GM19238 (cell line): ENCODE results near the gene RPLP1.
A peak's percentile ranks its signal among the peaks of the same experiment; 100 is the strongest.

Source experiments
- DNase-seq: peaks from one replicate; pipeline ENCODE4 v3.0.0; 2011; ENCODE audit warnings: low spot score; ENCODE audit not compliant: insufficient read length

The RPLP1 gene

GRCh38 chr15:69468241-69469121 is 15.9 kb downstream of the RPLP1 start:
- no peak for DNase-seq

GRCh38 chr15:69469467-69470201 is 17.0 kb downstream of the RPLP1 start:
- no peak for DNase-seq

GRCh38 chr15:69472046-69472445 is 19.4 kb downstream of the RPLP1 start:
- no peak for DNase-seq

DNA sequence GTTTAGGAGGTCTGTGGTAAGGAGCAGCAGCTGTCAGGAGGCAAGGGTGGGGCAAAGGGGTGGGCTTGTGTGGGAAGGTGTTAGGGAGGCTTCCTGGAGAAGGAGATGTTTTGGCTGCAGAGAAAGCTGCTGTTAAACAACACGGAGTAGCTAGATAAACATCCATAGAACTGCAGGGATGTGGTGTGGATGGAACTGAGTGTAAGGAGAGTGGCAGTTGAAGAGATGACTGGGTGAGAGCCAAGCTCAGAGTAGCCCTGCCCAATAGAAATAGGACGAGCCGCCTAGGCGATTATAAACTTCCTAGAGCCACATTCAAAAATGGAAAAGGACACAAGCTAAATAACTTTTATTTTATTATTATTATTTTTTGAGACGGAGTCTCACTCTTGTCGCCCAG is 19.9 kb downstream of the RPLP1 start:
- no peak for DNase-seq

- no peak for DNase-seq
These were observed 21.7 kb downstream of the RPLP1 start for GRCh38 chr15:69474291-69474690.

DNA sequence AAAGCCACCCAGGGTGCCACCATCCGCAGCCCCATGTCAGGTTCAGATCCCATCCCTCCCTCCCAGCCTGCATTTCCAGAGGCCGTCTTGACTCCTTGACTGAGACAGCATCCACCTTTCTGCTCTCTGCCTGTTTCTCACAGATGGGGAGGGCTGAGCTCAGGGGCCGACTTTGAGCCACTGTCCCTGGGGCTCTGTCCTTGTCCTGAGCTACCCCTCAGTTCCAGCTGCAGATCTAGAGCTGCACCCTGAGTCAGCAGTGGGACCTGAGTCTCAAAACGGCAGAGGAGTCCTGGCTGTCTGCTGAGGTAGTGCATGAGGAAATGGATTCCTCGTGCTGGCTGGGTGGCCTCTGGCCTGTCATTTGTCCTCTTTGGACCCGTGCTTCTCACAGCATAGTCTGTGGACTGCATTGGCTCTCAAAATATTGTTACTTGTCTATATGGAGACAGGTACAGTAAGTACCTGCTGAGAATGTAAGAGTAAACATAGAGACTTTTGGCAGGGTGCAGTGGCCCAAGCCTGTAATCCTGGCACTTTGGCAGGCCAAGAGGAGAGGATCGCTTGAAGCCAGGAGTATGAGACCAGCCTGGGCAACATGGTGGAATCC is 22.3 kb downstream of the RPLP1 start:
- DNase-seq = no peak

DNA sequence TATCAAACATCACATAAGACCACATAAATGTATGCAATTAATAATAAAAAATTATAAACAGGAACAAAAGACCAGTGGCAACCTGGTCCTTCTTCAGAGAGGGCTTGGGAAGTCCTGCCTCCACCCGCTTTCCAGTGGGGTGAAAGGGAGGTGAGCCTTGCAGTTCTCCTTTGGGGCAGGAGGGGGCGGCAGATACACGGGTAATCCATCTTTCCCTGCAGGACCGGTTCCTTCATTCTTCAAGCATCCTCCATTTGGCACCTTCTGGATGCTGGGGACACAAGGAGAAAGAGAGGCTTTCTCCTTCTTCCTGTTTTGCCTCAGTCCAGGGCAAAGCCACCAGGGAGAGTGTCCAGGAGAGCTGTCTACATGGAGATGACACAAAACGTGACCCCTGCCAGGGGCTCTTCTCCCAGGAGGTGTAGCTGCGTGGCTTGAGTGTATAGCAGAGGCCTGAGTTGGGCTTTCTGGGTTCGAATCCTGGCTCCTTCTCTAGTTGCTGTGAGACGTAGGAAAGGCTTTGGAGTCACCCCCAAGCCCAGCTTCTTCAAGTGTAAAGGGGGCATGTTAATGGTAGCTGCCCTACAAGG is 23.2 kb downstream of the RPLP1 start:
- peak; percentile 48 for DNase-seq

DNA sequence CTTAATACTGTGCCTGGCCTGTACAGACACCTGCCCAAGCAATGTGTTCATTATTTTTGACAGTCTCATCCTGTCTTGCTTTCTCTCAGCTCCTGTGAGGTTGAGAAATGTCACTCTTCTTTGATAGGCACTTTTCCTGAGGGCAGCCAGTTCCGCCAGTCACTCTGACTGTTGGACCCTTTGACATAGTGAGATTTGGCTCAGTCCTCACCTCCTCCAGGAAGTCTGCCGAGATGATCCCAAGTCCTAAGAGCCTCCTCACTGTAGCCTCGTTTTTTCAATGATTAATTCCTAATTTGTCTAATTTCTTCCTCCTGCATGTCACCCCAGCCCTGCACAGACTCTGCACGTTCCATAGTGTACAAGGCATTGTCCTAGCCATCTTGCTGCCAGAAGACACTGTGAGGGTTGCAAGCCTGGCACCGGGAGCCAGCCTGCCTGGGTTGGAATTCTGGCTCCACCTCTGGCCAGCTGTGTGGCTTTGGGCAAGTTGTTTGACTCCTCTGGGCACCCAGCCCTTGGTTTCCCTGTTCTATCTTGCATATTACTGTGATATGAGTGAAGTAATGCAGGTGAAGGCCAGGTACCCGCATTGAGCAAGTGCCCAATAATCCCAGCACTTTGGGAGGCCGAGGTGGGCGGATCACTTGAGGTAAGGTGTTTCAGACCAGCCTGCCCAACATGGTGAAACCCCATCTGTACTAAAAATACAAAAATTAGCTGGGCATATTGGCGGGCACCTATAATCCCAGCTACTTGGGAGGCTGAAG is 24.3 kb downstream of the RPLP1 start:
- no peak for DNase-seq

DNA sequence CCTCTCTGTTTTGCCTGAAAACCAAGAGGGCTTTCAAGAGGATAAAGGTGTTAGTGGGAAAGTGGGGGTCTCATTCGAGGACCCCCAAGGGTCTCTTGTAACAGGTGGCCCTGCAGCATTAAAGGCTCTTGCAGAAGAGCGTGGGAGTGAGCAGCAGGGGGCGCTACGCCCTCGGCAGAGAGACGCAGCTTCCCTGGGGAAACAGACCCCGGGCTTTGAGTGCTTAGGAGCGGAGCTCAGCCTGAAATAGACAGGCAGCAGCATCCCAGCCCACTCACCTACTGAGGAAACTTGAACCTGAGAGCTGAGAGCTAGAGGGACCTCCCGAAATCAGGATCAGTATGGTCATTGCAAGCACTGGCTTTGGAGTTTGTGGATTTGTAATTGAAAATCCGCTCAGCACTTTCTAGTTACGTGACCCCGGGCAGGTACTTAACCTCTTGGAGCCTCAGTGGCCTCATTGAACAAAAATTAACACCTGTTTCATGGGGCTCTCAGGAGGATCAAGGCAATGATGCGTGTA is 25.7 kb downstream of the RPLP1 start:
- DNase-seq = peak; percentile 49

GRCh38 chr15:69479081-69479480 is 26.5 kb downstream of the RPLP1 start:
- DNase-seq = no peak

DNA sequence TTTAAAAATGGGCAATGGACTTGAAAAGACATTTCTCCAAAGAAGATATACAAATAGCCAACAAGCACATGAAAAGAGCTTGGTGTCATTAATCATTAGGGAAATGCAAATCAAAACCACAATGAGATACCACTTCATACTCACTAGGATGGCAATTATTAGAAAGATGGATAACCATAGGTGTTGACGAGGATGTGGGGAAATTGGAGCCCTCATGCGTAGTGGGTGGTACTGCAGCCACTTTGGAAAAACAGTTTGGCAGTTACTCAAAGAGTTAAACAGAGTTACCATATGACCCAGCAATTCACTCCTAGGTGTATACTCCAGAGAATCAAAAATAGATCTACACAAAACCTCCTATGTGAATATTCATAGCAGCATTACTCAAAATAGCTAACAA is 27.4 kb downstream of the RPLP1 start:
- no peak for DNase-seq

GRCh38 chr15:69480932-69481331 is 28.3 kb downstream of the RPLP1 start:
- no peak for DNase-seq

GRCh38 chr15:69482686-69483256 is 30.2 kb downstream of the RPLP1 start:
- no peak for DNase-seq

GRCh38 chr15:69484837-69485236 is 32.2 kb downstream of the RPLP1 start:
- DNase-seq = no peak

DNA sequence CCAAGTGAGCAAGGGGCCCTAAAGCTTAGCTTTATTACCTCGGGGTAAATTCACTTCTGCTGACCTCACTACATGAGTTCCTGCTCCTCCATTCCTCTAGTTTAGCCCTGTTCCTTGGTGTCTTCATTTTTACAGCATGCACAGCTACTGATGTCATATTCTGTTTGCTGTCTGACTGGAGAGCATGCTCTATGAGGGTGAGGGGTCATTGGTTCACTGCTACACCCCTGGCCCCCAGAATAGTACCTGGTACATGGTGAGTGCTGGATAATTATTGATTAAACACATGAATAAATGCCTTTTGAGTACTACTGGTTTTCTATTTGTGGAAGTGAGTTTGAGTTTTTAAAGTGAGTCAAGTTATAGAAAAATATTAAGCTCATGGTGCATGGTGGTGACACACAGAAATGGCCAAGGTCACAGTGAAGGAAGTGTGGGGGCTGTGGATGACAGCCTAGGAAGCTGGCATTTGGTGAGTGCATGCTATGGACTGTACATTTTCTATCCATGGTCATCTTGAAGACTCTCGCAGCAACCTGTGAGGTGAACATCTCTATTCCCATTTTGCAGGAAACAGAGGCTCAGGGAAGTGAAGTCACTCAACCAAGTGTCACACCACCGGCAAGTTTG is 34.0 kb downstream of the RPLP1 start:
- no peak for DNase-seq

DNA sequence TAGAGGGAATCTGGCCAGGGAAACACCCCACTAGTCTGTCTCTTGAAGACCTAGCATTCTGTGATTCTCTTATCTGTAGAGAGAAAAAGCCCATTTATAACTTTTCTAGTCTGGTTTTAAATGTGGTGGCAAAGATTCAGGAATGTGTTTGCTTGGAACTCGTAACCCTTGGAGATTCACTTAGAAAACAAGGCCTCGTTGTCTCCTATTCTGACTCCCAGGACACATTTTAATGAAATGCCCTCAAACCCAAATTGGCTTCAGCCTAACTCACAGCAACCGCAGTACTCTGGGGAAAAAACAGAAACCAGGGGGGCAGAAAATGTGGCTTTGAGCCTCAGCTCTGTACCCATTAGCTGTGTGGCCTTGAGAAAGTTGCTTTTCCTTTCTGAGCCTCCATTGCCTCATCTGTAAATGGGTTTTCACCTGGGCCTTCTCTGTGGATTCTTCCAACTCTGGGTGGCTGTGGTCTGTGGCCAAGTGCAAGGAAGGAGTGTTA is 36.5 kb downstream of the RPLP1 start:
- no peak for DNase-seq

DNA sequence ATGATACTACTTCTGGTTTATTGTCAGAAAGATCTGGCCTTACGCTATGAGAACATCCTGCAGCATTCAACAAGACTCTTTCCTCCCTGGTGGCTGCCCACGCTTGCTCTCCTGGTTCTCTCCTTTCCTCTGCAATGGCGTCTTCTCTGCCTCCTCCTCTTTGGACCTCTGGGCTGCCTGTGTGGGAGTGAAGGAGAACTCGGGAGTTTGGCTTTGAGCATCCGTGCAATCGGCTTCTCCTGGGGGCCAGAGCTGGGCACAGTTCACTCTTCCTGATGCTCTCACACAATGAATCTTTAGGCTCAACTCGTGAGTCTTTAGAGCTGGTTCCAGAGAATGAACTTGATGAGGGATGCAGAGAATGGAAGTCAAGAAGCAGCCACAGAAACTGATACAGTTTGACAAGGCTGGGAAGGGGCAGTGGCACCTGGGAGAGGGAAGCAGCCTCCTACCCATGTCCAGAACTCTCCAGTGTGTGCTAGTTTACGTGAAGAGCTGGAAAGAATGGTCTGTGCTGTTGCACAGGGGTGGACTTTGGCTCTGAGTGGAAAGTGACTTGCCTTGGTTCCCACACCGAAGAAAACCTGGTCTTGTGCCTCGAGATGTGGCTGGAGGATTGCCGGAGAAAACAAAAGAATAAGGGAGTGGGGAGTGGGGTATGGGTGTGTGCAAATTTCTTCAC is 37.9 kb downstream of the RPLP1 start:
- no peak for DNase-seq

DNA sequence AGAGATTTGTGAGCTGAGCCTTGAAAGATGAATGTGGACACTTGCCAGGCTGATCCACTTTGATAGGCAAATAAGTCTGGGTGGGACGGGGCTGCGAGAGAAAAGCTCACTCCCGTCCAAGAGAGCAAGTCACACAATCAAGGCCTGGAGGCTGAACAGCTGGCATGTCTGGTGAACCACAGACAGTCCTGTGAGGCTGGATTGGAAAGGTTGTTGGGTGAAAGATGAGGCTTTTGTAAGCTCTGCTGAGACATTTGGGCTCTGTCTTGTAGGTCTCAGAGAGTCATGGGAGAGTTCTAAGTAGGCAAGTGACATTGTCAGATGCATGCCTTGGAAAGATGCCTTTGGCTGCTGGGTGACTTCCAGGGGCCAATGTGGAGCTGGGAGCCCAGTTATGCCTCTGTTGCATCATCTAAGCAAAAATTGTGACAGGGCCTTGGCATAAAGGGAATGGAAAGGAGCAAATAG is 38.5 kb downstream of the RPLP1 start:
- DNase-seq = no peak

- no peak for DNase-seq
These were observed 40.8 kb downstream of the RPLP1 start for GRCh38 chr15:69493406-69493805.
